K562 (cell line): Measurements from ENCODE around the gene PAM. TPM values are rescaled to one million over a fixed set of nuclear protein-coding genes. Genes with fewer than 3 reads are reported as not detected.

Source experiments
- ATAC-seq: fragments of 200-7000 bp; cut with Tn5 transposase; 3 replicates; pipeline ENCODE4 v1.9.1; 2020; ENCODE audit warnings: moderate library complexity
- BruUV-seq: library from RNA; stranded (reverse); fragments of 400-500 nt; replicated peaks from 2 replicates; lab custom pipeline; 2021; lab: Mats Ljungman, UMichigan
- CTCF ChIA-PET: fragments of 300-600 bp; formaldehyde crosslinking; extraction: SDS; loops from one replicate; lab custom pipeline; 2021; ENCODE audit warnings: low intra/inter-chr PET ratio; lab: Yijun Ruan, JAX
- POLR2A ChIA-PET: fragments of 300-600, 350-650 bp; sonication (Branson Sonifier 250); formaldehyde crosslinking; extraction: SDS; loops from one replicate; lab custom pipeline; 2021; ENCODE audit warnings: antibody characterized with exemption, inconsistent platforms; lab: Yijun Ruan, JAX
- DNase-seq, 4 experiments: peaks; one replicate each; pipeline versions ENCODE4 v3.0.0 to v3.0.0-alpha.2; 2011 to 2018; ENCODE audit warnings: low spot score in 3 of 4, mixed read lengths in 3 of 4; ENCODE audit errors: extremely low read depth in 1 of 4
- FAIRE-seq: peaks from 2 replicates; lab custom pipeline; 2011; peaks lifted over from hg19 to GRCh38; lab: Jason Lieb, UNC
- H2AFZ ChIP-seq: 2 replicates; pipeline ENCODE4 v1.6.0; 2011; ENCODE audit warnings: low read depth, low read length, control low read depth, inconsistent platforms
- H3K27ac ChIP-seq: fragments of 200-600 bp; 3 replicates; pipeline ENCODE4 v1.8.0; 2011; ENCODE audit warnings: low read depth, mild to moderate bottlenecking, control low read depth, inconsistent platforms, low read length, moderate library complexity, mixed read lengths; ENCODE audit errors: extremely low read depth
- H3K27me3 ChIP-seq, 2 experiments: fragments of 300-600 bp in 1 of 2; 2 replicates in 1 of 2; 3 replicates in 1 of 2; pipeline versions ENCODE4 v1.6.0 to v1.8.0; 2011; ENCODE audit warnings: inconsistent platforms in 2 of 2, low read length in 2 of 2, mild to moderate bottlenecking in 1 of 2, mixed read lengths in 1 of 2, moderate library complexity in 1 of 2; ENCODE audit not compliant: control insufficient read depth in 2 of 2, insufficient read depth in 2 of 2
- H3K36me3 ChIP-seq: fragments of 300-600 bp; 3 replicates; pipeline ENCODE4 v1.8.0; 2011; ENCODE audit warnings: mild to moderate bottlenecking, low read length, inconsistent platforms; ENCODE audit not compliant: control insufficient read depth, insufficient read depth
- H3K4me1 ChIP-seq, 2 experiments: fragments of 200-600 bp in 1 of 2; replicated peaks in 1 of 2; 2 replicates in 1 of 2; 3 replicates in 1 of 2; pipeline versions ENCODE4 v1.5.1 to v1.8.0; 2011; ENCODE audit warnings: inconsistent platforms in 2 of 2, low read length in 2 of 2, mild to moderate bottlenecking in 1 of 2, mixed read lengths in 1 of 2, moderate library complexity in 1 of 2; ENCODE audit not compliant: control insufficient read depth in 2 of 2, insufficient read depth in 2 of 2
- H3K4me2 ChIP-seq: 2 replicates; pipeline ENCODE4 v1.6.1; 2011; ENCODE audit warnings: low read length, control low read depth, inconsistent platforms, mixed read lengths; ENCODE audit not compliant: insufficient read depth
- H3K4me3 ChIP-seq: fragments of 200-600 bp; sonication (generic), shearing (Covaris generic); 2 replicates; pipeline ENCODE4 v1.5.1; 2016; ENCODE audit warnings: control low read depth, inconsistent platforms
- H3K79me2 ChIP-seq: fragments of 200-600 bp; 3 replicates; pipeline ENCODE4 v1.8.0; 2011; ENCODE audit warnings: low read length, inconsistent platforms; ENCODE audit not compliant: control insufficient read depth, insufficient read depth
- H3K9ac ChIP-seq, 2 experiments: 2 replicates each; pipeline versions ENCODE4 v1.6.0 to v1.6.1; 2011; ENCODE audit warnings: low read depth in 2 of 2, low read length in 2 of 2, control low read depth in 1 of 2, inconsistent platforms in 1 of 2, mild to moderate bottlenecking in 1 of 2, mixed read lengths in 1 of 2; ENCODE audit not compliant: insufficient read depth in 1 of 2
- H3K9me1 ChIP-seq: one replicate; pipeline ENCODE4 v1.6.0; 2011; ENCODE audit warnings: inconsistent platforms, mild to moderate bottlenecking, low read length, moderate library complexity; ENCODE audit not compliant: control insufficient read depth, insufficient read depth
- H3K9me3 ChIP-seq: replicated peaks from 2 replicates; pipeline ENCODE4 v1.5.1; 2011; ENCODE audit warnings: low read depth, low read length, inconsistent platforms; ENCODE audit not compliant: control insufficient read depth, insufficient read depth
- H4K20me1 ChIP-seq: replicated peaks from 2 replicates; pipeline ENCODE4 v1.6.1; 2011; ENCODE audit warnings: low read length, inconsistent platforms, mixed read lengths; ENCODE audit not compliant: control insufficient read depth, insufficient read depth
- ARHGAP35 ChIP-seq: fragments of 450-650 bp; IDR thresholded peaks from 2 replicates; pipeline ENCODE4 v1.6.1; 2018; ENCODE audit not compliant: partially characterized antibody
- BRD9 ChIP-seq: fragments of 450-650 bp; IDR thresholded peaks from 2 replicates; pipeline ENCODE4 v1.6.1; 2018; ENCODE audit warnings: low read depth; ENCODE audit not compliant: partially characterized antibody
- MYBL2 ChIP-seq, 2 experiments: fragments of 450-650 bp in 1 of 2; sonication (generic) in 1 of 2; formaldehyde crosslinking in 1 of 2; IDR thresholded peaks; 2 replicates each; pipeline versions ENCODE4 v1.6.1 to v1.8.1; 2017 to 2022; ENCODE audit warnings: borderline replicate concordance in 1 of 2, inconsistent platforms in 1 of 2, low read depth in 1 of 2, mild to moderate bottlenecking in 1 of 2, missing genetic modification reagents in 1 of 2, moderate library complexity in 1 of 2
- PCBP2 ChIP-seq: fragments of 200-400 bp; formaldehyde crosslinking; IDR thresholded peaks from 2 replicates; pipeline ENCODE4 v1.6.1; 2018; ENCODE audit warnings: low read length, low read depth, mild to moderate bottlenecking, moderate library complexity; ENCODE audit not compliant: poor library complexity, severe bottlenecking
- ZNF165 ChIP-seq: fragments of 250-450 bp; sonication (Bioruptor Pico); IDR thresholded peaks from 2 replicates; pipeline ENCODE4 v1.4.0; 2020; ENCODE audit warnings: borderline replicate concordance
- WGBS: fragments of 100-300 bp; shearing (Covaris generic); methylation state at CpG from one replicate; pipeline ENCODE4 v1.1.6; 2016; ENCODE audit warnings: low coverage, mixed read lengths; ENCODE audit not compliant: insufficient coverage; ENCODE audit errors: missing lambda C conversion rate; 5-methylcytosine and 5-hydroxymethylcytosine counted together
- in situ Hi-C: fragments of 300-500 bp; cut with MboI; formaldehyde crosslinking; loops from 4 replicates; pipeline ENCODE4 v1.15.0; 2018; ENCODE audit warnings: inconsistent platforms, mixed read lengths
- intact Hi-C: fragments of 100-400 bp; cut with micrococcal nuclease; formaldehyde crosslinking; loops from 2 replicates; pipeline ENCODE4 v1.14.2; 2022
- polyA plus RNA-seq, 8 experiments: library from polyadenylated mRNA; depleted of rRNA in 4 of 8; stranded (reverse) in 5 of 8; unstranded in 3 of 8; fragments of >200 nt; fragmentation: Nextera tagmentation in 2 of 8; fragmentation: Illumina TruSeq in 1 of 8; extraction: Ambion mirVana in 2 of 8; extraction: Trizol in 1 of 8; gene quantifications; 2 replicates each; pipeline versions ENCODE4 v1.2.1 to v1.2.3, GENCODE V29; 2011 to 2014; ENCODE audit warnings: inconsistent platforms in 1 of 8, missing spikeins in 1 of 8
- total RNA-seq, 7 experiments: library from RNA; depleted of rRNA in 6 of 7; stranded (reverse); fragments of >200 nt in 6 of 7; fragmentation: Illumina TruSeq in 2 of 7; extraction: Trizol in 2 of 7; gene quantifications; 2 replicates each; pipeline versions ENCODE4 v1.2.1 to v1.2.3, GENCODE V29; 2011 to 2021; ENCODE audit warnings: low replicate concordance in 1 of 7

PAM gene
- total and polyA plus RNA-seq, 9 of the 15 experiments (the other 6 are each of a cell fraction or from before 2014, with no cell fraction given), result 0.39 to 3.1 (median 0.77) TPM

- in situ Hi-C loops, result no loop called here
- no peaks in the 10 kb centered on the region for H3K4me1 ChIP-seq
- ATAC-seq (no peak), FAIRE-seq (no peak), DNase-seq (no peak)
- H3K27ac ChIP-seq, result no peak overlapping the region
- WGBS, result 2% methylated on average over 6 of the region's 6 CpGs
- H4K20me1 ChIP-seq, result no peaks in the 10 kb centered on the region
- TF ChIP-seq PCBP2 (no peak), MYBL2 (IDR thresholded peaks at IDR 0.05; ENCODE audit: low read depth) (no peak), MYBL2 (CRISPR knock-in tag; IDR thresholded peaks at IDR 0.05; ENCODE audit: borderline replicate concordance) (no peak), ARHGAP35 (no peak), ZNF165 (CRISPR knock-in tag) (no peak), BRD9 (no peak)
- no peak overlapping the region for H3K9ac ChIP-seq
- POLR2A ChIA-PET, result interaction anchor here (0.6 kb wide), 1 partner anchor 20 kb away, joined by 3 read pairs; no protein-coding TSS in a partner anchor
- intact Hi-C loops, result no loop called here
- H3K9me1 ChIP-seq, result no peaks in the 10 kb centered on the region
- no peaks in the 10 kb centered on the region for H3K27me3 ChIP-seq
- H3K4me3 ChIP-seq, result no peak overlapping the region
- CTCF ChIA-PET, result no interaction called here
- H3K36me3 ChIP-seq, result no peaks in the 10 kb centered on the region
- H2AFZ ChIP-seq, result no peak overlapping the region
- H3K9me3 ChIP-seq, result no peaks in the 10 kb centered on the region
- no peaks in the 10 kb centered on the region for H3K79me2 ChIP-seq
- no TSS peak for BruUV-seq
- H3K4me2 ChIP-seq, result no peak overlapping the region
Measured at GRCh38 chr5:102910240-102911226, 155.4 kb downstream of the PAM start.
